NCI-H2227 (cell line): ENCODE measurements around the gene MYOF.
"Not testable (repeated sequence)": the region's sequence is repeated elsewhere in the genome, so short reads cannot be mapped to it uniquely, and the experiment has no call there.

Source experiments
- DNase-seq: peaks from one replicate; lab custom pipeline; 2025; ENCODE audit not compliant: unreplicated experiment; lab: John Stamatoyannopoulos, UW

Gene MYOF

GRCh38 chr10:93300981-93301380 is 181.2 kb downstream of the MYOF start:
- no peak for DNase-seq

- peak; percentile 82 for DNase-seq
These were observed 181.7 kb downstream of the MYOF start for GRCh38 chr10:93300288-93300917.

GRCh38 chr10:93299606-93300287 is 182.4 kb downstream of the MYOF start:
- DNase-seq, result no peak

GRCh38 chr10:93299195-93299594 is 182.9 kb downstream of the MYOF start:
- no peak for DNase-seq

- no peak for DNase-seq
These were observed 186.0 kb downstream of the MYOF start for GRCh38 chr10:93296151-93296550.

GRCh38 chr10:93293999-93294398 is 188.1 kb downstream of the MYOF start:
- DNase-seq, result no peak

- no peak for DNase-seq
These were observed 191.3 kb downstream of the MYOF start for GRCh38 chr10:93290661-93291354.

- DNase-seq, result peak; percentile 63
These were observed 193.2 kb downstream of the MYOF start for GRCh38 chr10:93288679-93289634.

- DNase-seq, result no peak
These were observed 194.4 kb downstream of the MYOF start for GRCh38 chr10:93287775-93288174.

- DNase-seq, result not testable (repeated sequence)
These were observed 197.9 kb downstream of the MYOF start for GRCh38 chr10:93284246-93284645.

- no peak for DNase-seq
These were observed 200.8 kb downstream of the MYOF start for GRCh38 chr10:93281367-93281720.

- DNase-seq, result peak; percentile 2
These were observed 201.3 kb downstream of the MYOF start for GRCh38 chr10:93280699-93281366.

- DNase-seq, result no peak
These were observed 201.9 kb downstream of the MYOF start for GRCh38 chr10:93280121-93280698.

GRCh38 chr10:93277360-93277759 is 204.8 kb downstream of the MYOF start:
- no peak for DNase-seq

- no peak for DNase-seq
These were observed 207.7 kb downstream of the MYOF start for GRCh38 chr10:93274419-93274818.

GRCh38 chr10:93272884-93273675 is 209.1 kb downstream of the MYOF start:
- DNase-seq, result no peak

GRCh38 chr10:93271347-93271746 is 210.8 kb downstream of the MYOF start:
- no peak for DNase-seq

- DNase-seq, result no peak
These were observed 212.9 kb downstream of the MYOF start for GRCh38 chr10:93269281-93269680.

- DNase-seq, result no peak
These were observed 214.1 kb downstream of the MYOF start for GRCh38 chr10:93268021-93268420.
